HPDE6-E6E7 (cell line): ENCODE data around the gene AGO1.
"Not testable (repeated sequence)": the region's sequence is repeated elsewhere in the genome, so short reads cannot be mapped to it uniquely, and the experiment has no call there.

Experiments
- DNase-seq: peaks from one replicate; pipeline ENCODE4 v3.0.0; 2011; ENCODE audit warnings: missing footprints; ENCODE audit errors: extremely low spot score

AGO1 gene

GRCh38 chr1:35869245-35869950 is 13.6 kb upstream of the AGO1 start:
- DNase-seq: not testable (repeated sequence)

- no peak for DNase-seq
These were observed 12.2 kb upstream of the AGO1 start for GRCh38 chr1:35870651-35871309.

- DNase-seq: no peak
These were observed 9.7 kb upstream of the AGO1 start for GRCh38 chr1:35873243-35873750.

- not testable (repeated sequence) for DNase-seq
These were observed 8.9 kb upstream of the AGO1 start for GRCh38 chr1:35874115-35874514.

- DNase-seq: no peak
These were observed 6.0 kb upstream of the AGO1 start for GRCh38 chr1:35876988-35877387.

- no peak for DNase-seq
These were observed 1.1 kb upstream of the AGO1 start for GRCh38 chr1:35881850-35882273.

GRCh38 chr1:35882586-35882944 is 444 bp upstream of the AGO1 start:
- no peak for DNase-seq

- DNase-seq: no peak
These were observed 659 bp downstream of the AGO1 start for GRCh38 chr1:35883635-35884101.

- no peak for DNase-seq
These were observed 1.9 kb downstream of the AGO1 start for GRCh38 chr1:35884934-35885333.

GRCh38 chr1:35885961-35886558 is 3.1 kb downstream of the AGO1 start:
- DNase-seq: no peak

- DNase-seq: no peak
These were observed 3.8 kb downstream of the AGO1 start for GRCh38 chr1:35886577-35887431.

GRCh38 chr1:35887508-35887907 is 4.5 kb downstream of the AGO1 start:
- no peak for DNase-seq

GRCh38 chr1:35888255-35888654 is 5.2 kb downstream of the AGO1 start:
- DNase-seq: no peak

- not testable (repeated sequence) for DNase-seq
These were observed 6.0 kb downstream of the AGO1 start for GRCh38 chr1:35888981-35889380.

GRCh38 chr1:35893051-35893879 is 10.3 kb downstream of the AGO1 start:
- no peak for DNase-seq

GRCh38 chr1:35894183-35894582 is 11.2 kb downstream of the AGO1 start:
- no peak for DNase-seq

- DNase-seq: no peak
These were observed 11.6 kb downstream of the AGO1 start for GRCh38 chr1:35894656-35895055.

- no peak for DNase-seq
These were observed 16.9 kb downstream of the AGO1 start for GRCh38 chr1:35899941-35900340.

- no peak for DNase-seq
These were observed 18.2 kb downstream of the AGO1 start for GRCh38 chr1:35901235-35901634.

GRCh38 chr1:35902671-35903070 is 19.7 kb downstream of the AGO1 start:
- DNase-seq: no peak

- no peak for DNase-seq
These were observed 31.7 kb downstream of the AGO1 start for GRCh38 chr1:35914717-35915116.
